Urothelium cell line (cell line): ENCODE measurements around the gene ARFGEF3.

Experiments used
- DNase-seq: peaks from one replicate; pipeline ENCODE4 v3.0.0; 2011; ENCODE audit warnings: low spot score, mixed read lengths
- FAIRE-seq: peaks from 2 replicates; lab custom pipeline; 2011; peaks lifted over from hg19 to GRCh38; lab: Jason Lieb, UNC

The ARFGEF3 gene

DNA sequence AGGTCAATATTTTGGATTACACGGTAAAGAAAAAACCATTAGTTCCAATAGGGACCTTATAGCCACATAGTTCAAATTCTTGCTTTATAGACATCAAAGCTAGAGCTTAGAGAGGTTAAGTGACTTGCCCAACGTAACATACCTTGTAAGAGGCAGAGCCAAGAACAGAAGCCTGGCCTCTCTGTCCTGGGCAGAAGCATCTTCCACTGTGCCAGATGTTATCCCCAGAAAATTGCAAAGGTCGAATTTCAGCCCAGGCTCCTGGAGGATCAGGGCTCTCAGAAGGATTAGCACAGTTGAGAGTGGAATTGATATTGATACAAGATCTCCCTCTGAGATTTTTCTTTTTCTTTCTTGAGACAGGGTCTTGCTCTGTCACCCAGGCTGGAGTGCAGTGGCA is 222.0 kb downstream of the ARFGEF3 start:
- no peak for FAIRE-seq
- no peak for DNase-seq

DNA sequence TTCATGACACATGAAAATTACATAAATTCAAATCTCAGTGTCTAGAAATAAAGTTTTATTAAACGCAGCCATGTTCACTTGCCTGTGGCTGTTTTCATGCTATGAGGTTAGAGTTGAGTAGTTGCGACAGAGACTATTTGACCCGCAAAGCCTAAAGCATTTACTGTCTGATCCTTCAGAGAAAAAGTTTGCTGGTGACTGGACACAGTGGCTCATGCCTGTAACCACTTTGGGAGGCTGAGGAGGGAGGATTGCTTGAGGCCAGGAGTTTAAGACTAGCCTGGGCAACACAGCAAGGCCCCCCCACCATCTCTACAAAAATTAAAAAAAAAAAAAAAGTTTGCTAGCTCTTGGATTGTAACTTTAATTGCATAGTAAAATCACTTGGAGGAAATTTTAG is 225.2 kb downstream of the ARFGEF3 start:
- no peak for FAIRE-seq
- no peak for DNase-seq

DNA sequence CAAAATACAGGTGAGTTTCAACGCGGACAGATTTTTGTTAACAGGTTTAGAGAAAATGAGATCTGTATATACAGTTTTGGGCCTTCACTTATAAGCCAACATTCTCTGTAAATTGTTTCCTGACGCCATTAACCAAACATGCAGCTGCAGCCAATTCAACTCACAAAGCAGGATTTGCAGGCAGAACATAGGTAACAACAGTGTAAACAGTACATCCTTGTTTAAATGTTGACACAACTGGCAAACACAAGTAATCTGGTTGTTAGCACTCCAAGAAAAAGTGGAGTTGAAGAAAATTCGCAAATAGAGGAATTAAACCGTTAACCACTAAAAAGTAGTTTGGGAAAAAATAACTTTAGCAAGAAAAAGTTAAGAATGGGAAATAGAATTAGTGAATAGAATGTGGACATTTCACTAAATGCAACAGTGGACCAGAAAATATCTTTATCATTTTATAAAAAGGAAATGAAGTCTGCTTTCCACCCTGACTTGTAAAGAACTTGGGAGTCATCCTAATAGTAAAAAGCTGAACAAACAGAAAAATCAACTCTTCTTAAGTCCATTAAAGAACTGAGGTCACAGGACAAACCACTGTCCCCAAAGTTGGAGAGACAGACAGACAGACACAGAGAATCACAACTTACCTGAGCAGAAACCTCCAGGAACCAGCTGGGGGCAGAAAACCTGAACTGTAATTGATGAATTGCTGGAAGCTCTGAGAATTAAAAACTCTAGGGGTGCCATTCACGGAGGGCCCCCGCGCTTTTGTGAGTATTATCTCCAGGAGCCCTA is 226.0 kb downstream of the ARFGEF3 start:
- DNase-seq (no peak), FAIRE-seq (no peak)

DNA sequence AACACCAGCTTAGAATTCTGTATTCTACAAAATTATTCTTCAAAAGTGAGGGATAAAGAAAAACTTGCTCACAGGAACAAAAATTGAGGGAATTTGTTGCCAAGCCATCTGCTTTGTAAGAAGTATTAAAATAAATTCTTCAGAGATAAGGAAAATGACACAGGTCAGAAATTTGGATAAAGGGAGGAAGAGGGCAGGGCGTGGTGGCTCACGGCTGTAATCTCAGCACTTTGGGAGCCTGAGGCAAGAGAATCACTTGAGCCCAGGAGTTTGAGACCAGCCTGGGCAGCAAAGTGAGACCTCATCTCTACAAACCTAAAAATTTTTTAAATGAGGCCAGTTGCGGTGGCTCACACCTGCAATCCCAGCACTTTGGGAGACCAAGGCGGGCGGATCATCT is 227.8 kb downstream of the ARFGEF3 start:
- FAIRE-seq, result no peak
- no peak for DNase-seq
